ENCODE results near the gene DYNC2I2. TPM values are rescaled to one million over a fixed set of nuclear protein-coding genes. Genes with fewer than 3 reads are reported as not detected.

DYNC2I2 gene
- total RNA-seq, 4 donors from 2014 or later: 36.6 to 46.8 (median 44.0) TPM

GRCh38 chr9:128610897-128611296, 45.8 kb downstream of the DYNC2I2 start:
- no peak overlapping the region for H3K4me3 ChIP-seq (ENCODE audit: low read depth, poor library complexity, severe bottlenecking)
- TF ChIP-seq POLR2A (IDR thresholded peaks at IDR 0.05): no peak
- TF ChIP-seq CTCF (IDR thresholded peaks at IDR 0.05): no peak
- 91% methylated on average over 3 of the region's 3 CpGs for WGBS, 2 donors
- DNase-seq (ENCODE audit: low spot score in 2 of 2): no peak
- intact Hi-C loops (cut with DNase I; ENCODE audit: low total_unique reads): no loop called here

GRCh38 chr9:128607642-128608350, 48.9 kb downstream of the DYNC2I2 start:
- TF ChIP-seq POLR2A (IDR thresholded peaks at IDR 0.05): no peak
- TF ChIP-seq CTCF (IDR thresholded peaks at IDR 0.05): no peak
- intact Hi-C loops (cut with DNase I; ENCODE audit: low total_unique reads): no loop called here
- peak in 1 of 2 donors; percentile 88 for DNase-seq (ENCODE audit: low spot score in 2 of 2)
- 55 to 59% methylated on average over 16 of the region's 16 CpGs for WGBS, 2 donors
- H3K4me3 ChIP-seq (ENCODE audit: low read depth, poor library complexity, severe bottlenecking): no peak overlapping the region

- no peak for TF ChIP-seq CTCF (IDR thresholded peaks at IDR 0.05)
- TF ChIP-seq POLR2A (IDR thresholded peaks at IDR 0.05): no peak
- intact Hi-C loops (cut with DNase I; ENCODE audit: low total_unique reads): no loop called here
- WGBS, 2 donors: 72 to 95% methylated on average over 8 of the region's 8 CpGs
- DNase-seq (ENCODE audit: low spot score in 2 of 2): no peak
- no peak overlapping the region for H3K4me3 ChIP-seq (ENCODE audit: low read depth, poor library complexity, severe bottlenecking)
Measured at GRCh38 chr9:128603697-128604096, 53.0 kb downstream of the DYNC2I2 start.

- intact Hi-C loops (cut with DNase I; ENCODE audit: low total_unique reads): no loop called here
- 76% methylated on average over 4 of the region's 4 CpGs for WGBS, 2 donors
- DNase-seq (ENCODE audit: low spot score in 2 of 2): no peak
- no peak for TF ChIP-seq POLR2A (IDR thresholded peaks at IDR 0.05)
- TF ChIP-seq CTCF (IDR thresholded peaks at IDR 0.05): no peak
- H3K4me3 ChIP-seq (ENCODE audit: low read depth, poor library complexity, severe bottlenecking): no peak overlapping the region
Measured at GRCh38 chr9:128600099-128600498, 56.5 kb downstream of the DYNC2I2 start.

- DNase-seq (ENCODE audit: low spot score in 2 of 2): no peak
- TF ChIP-seq POLR2A (IDR thresholded peaks at IDR 0.05) (no peak), CTCF (IDR thresholded peaks at IDR 0.05) (no peak)
Measured at GRCh38 chr9:128595471-128595870, 61.2 kb downstream of the DYNC2I2 start.

GRCh38 chr9:128593856-128594255, 62.8 kb downstream of the DYNC2I2 start:
- WGBS, 2 donors: 85 to 91% methylated on average over 9 of the region's 9 CpGs
- intact Hi-C loops (cut with DNase I; ENCODE audit: low total_unique reads): no loop called here

More at GRCh38 chr9:128595471-128595870, 61.2 kb downstream of the DYNC2I2 start:
- 91% methylated on average over 4 of the region's 4 CpGs for WGBS, 2 donors
- intact Hi-C loops (cut with DNase I; ENCODE audit: low total_unique reads): no loop called here
- no peak overlapping the region for H3K4me3 ChIP-seq (ENCODE audit: low read depth, poor library complexity, severe bottlenecking)

More at GRCh38 chr9:128593856-128594255, 62.8 kb downstream of the DYNC2I2 start:
- H3K4me3 ChIP-seq (ENCODE audit: low read depth, poor library complexity, severe bottlenecking): no peak overlapping the region
- TF ChIP-seq POLR2A (IDR thresholded peaks at IDR 0.05): no peak
- no peak for TF ChIP-seq CTCF (IDR thresholded peaks at IDR 0.05)
- DNase-seq (ENCODE audit: low spot score in 2 of 2): no peak

Measured in lower leg skin (tissue), 4 donors.